ENCODE results near the gene NTM.

Gene NTM

DNA sequence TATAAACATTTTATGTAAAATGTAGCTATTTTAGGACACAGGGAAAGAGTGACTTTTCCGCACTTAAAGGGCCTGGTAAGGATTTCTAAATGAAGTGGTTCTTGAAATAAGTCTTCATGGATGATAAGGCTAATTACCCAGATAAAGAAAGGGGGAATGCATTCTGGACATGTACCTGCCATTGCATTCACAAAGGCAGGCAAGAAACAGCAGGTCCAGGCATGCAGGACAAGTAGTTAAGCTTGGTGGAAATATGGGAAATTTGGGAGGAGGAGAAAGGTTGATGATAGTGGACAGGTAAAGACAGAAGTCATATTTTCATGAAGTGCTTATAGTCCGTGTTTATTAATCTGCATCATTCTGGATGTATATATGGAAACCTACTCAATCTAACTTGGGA is 621.2 kb downstream of the NTM start:
- no peak for DNase-seq

DNA sequence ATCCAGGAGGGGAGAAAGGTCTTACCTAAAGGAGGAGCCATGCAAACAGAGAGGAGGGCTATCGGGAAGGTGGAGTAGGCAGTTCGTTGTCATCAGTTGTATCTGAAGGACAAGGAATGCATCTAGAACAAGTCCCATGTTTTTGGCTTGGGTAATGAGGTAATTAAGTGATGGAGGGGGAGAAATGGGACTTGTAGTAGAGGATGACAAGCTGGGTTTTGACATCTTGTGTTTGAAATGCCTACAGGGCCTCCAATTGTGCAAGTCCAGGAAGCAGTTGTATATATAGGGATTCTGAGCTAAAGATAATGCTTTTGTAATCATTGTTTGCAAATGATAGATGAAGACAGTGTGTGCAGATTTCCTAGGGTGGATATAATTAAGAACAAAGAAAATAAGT is 622.8 kb downstream of the NTM start:
- no peak for DNase-seq

DNA sequence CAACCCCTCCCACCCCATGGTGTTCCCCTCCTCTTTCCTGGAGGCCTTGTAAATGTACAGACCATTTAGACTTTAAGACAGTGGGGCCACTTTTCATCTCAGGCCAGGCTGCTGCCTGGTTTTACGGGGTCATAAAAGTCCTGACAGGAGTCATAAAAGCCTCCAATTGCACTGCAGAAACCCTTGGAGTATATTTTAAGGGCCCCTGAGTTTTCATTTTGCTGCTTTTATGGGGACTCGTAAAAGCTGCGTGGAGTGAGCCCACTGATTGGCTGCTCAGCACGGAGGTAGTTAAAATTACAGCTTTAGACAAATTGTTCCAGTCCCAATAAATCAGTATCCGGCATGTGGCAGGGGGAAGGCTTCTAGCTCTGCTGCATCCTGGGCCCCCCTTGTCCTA is 627.6 kb downstream of the NTM start:
- DNase-seq = no peak

DNA sequence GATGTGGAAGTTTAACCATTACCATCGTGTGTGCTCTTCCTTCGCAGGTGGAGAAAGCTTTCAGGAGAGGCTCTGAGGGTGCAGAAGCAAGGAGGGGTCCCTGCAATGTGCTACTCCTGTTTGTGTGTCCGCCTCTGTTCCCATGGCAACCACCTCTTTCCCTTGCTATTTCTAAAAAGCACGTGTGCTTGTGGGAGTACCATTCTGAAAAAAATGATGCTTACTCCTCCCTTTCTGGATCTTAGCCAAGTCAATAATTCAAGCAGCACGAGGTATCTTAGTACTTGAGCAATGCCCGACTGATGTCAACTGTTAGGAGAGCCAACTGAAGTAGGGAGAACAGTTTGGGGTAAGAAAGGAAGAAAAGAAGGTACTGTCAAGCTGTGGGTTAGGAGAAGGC is 628.7 kb downstream of the NTM start:
- DNase-seq = no peak

DNA sequence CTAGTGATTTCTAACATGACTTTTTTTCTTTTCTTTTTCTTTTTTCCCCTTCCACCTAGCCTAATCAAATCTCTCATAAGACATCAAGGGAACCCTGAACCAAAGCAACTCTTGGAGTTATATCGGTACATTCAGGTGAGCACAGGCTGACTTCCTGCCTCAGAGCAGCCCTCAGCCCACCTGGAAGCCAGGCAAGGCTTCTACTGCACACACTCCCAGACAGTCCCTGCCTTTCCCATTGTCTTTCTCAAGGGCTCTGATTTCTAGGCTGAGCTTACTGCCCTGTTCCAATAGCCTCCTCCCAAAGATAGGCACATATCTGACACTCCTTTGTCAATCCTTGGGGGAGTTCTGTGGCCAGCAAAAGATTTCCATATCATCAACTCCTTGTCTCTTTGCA is 629.5 kb downstream of the NTM start:
- no peak for DNase-seq

DNA sequence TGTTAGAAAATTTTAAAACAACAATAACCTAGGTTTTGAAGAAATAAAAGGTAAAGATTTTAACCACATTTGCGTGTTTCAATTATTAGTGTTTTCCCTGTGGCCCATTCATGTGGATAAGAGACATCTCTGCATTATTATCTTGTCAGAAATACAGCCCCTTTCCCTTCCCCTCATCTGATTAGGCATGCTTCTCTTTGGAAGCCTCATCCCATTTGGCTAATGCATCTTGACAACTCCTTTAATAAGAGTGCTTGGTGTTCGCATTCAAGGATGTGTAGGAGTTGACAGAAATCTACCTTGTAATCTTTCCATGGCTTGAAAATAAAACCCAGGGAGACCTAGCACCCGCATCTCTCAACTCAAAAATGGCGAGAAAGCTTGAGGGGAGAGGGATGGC is 635.5 kb downstream of the NTM start:
- no peak for DNase-seq

DNA sequence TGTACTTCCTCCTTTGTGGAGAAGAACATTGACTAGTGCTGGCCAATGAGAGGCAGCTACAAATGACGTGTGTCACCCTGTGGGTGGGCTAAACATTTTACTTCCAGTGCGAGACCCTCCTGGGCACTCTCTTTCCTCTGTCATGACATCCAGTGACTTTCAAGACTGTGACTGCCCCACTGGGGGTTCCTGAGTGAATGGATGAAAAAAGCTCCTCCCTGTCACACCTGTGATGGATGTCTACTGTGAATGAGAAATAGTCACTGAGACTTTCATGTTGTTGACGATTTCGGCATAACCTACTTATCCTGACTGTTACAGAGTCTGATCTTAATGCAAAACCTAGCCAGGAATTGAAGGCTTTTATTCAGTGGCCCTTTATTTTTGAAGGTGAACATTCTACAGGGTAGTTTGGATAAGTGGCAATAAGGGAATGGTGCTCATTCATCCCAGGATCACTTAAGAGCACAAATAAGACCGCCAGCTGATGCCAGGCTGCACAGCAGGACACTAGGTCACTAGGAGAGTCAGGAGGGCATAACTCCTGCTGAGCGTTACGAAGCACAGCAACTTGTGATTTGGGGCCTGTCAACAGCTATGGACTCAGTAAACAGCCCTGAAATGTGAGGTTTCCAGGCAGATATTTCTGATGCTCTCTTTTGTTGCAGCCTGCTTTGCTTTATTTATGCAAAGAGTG is 636.6 kb downstream of the NTM start:
- no peak for DNase-seq

DNA sequence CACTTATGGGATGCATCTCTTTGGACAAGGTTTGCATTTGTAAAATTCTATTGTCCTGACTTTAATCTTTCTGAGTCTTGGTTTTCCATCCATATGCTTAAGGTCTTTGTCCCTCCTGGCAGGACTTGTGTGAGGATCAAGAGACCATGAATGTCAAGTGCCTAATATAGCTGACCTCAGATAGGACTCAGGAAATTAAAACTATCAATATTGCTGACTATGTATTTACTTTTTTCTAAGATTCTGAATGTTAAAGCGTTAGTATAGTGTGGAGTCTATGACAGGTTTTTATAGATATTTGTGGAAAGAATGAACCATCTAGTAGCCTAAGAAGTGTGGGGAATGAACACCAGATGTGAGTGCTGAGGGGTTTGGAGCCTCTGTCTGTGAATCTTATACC is 637.8 kb downstream of the NTM start:
- no peak for DNase-seq

DNA sequence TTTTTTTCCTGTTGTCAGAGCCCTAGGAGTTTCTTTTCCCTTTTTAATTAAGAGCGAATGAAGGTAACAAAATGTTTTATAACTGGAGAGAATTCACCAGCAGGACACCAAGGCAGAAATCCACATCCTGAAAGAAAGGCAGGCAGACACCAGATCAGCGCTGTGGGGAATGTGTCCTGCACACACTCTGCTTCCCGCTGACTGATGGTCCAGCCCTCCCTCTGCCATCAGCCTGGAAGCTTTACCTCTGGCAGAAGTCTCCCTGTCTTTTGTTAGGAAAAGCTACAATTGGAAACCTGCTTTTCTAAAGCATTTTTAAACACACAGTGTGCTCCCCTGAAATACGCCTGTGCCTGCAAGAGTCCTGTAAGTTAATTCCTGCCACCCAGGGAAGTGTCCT is 638.5 kb downstream of the NTM start:
- no peak for DNase-seq

DNA sequence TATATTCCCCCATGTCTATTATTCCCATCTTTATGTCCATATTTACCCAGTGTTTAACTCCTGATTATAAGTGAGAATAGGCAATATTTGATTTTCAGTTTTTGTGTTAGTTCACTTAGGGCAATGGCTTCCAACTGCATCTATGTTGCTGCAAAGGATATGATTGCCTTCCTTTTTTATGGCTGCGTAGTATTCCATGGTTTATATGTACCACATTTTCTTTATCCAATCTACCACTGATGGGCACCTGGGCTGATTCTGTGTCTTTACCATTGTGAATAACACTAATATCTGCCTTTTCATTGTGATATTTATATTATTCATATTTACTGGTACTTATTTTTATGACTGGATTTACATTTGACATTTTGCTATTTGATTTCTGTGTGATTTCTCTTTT is 649.6 kb downstream of the NTM start:
- DNase-seq = no peak

DNA sequence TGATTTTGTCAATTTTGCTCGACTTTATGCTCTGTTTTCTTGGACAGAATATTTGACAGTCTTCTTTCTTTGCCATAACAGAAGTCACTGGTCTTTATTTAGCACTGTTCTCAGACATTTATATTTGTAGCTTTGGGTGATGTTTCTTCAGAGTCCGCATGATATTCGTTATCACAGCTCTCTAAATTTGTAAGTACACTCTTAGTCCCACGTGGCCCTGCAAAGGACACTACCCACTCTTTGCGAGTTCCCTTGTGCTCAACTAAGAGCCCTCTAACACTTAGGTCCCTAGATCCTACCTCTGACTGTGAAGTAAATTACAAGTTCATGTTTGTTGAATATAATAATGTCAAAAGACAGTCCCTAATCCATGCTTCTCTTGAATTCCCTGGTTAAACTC is 651.9 kb downstream of the NTM start:
- DNase-seq = no peak

DNA sequence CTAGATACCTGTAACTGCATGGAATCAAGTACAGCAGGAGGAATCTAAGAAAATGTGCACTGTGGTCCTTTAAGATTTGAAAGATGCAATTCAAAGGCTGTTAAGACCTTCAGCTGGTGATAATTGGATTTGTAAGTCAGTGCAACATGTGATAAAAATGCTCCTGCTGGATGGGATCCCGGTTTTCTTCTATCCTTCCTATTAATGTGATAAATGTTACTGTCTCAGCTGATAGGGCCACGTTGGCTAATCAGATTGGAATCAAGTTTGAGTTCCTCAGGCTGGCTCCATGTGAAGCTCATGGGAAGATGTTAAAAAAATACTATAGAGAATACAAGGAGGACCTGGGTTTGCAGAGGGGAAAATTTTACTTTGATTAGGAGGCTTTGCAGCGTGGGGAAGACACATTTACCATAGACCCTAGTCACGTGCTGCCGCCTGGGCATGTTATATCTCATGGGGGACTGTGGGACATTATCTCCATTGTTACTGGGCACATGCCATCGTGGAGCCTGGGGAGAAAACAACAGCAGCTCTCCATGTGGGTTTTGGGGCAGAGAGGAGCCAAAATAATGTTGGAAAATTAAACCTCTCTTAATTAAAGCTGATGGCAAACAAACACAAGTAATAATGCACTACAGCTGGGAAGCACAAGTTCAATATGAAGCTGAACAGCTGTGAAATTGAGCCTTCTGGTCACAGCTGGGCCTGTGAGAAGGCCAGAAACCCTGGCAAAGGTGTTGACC is 652.5 kb downstream of the NTM start:
- no peak for DNase-seq

DNA sequence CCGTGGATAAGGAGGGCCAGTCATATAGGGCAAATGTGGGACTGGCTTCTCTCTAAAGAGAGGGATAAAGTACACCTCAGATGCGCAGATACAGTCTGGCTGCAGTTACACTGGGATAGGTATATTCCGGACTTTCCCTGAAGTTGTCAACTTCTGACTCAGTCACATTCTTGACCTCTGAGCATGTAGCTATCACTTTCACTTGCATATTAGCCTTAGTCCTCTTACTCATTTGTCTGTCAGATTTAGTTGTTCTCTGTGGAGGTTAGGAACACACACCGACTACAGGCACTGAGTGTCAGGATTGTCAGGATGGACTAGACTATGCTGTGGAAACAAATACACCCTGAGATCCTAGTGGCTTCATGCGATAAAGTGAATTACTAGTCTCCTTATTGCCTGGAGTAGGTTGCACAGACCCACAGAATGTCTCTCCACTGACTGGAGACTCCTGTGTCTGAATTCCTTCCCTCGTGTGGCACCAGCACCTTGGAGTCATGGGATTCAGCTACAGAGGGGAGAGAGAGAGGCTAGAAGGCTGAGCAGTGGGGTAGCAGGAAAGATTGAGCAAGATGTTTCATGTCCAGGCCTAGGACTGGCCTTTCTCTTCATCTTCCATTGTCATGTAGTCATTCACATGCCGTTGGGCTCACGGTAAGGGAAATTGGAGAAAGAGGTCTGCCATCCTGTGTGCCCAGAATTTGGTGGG is 654.3 kb downstream of the NTM start:
- DNase-seq = no peak

DNA sequence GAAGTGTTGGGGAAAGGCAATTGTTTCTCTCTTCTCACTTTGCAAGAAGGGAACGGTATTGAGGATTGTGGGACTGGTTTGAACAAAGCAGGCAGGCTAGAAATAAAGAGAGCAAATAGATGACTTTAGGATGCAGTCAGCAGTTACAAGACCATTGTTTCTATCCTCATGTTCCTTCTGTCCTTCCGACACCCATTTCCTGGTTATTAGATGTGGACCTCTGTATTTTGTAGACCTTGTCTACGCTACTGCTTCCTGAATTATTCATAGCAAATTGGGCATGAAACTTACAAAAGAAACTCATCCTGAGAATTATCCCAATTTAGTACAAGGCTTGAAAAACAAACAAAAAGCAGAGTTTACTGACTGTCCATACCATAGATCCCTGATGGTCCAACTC is 656.3 kb downstream of the NTM start:
- no peak for DNase-seq

DNA sequence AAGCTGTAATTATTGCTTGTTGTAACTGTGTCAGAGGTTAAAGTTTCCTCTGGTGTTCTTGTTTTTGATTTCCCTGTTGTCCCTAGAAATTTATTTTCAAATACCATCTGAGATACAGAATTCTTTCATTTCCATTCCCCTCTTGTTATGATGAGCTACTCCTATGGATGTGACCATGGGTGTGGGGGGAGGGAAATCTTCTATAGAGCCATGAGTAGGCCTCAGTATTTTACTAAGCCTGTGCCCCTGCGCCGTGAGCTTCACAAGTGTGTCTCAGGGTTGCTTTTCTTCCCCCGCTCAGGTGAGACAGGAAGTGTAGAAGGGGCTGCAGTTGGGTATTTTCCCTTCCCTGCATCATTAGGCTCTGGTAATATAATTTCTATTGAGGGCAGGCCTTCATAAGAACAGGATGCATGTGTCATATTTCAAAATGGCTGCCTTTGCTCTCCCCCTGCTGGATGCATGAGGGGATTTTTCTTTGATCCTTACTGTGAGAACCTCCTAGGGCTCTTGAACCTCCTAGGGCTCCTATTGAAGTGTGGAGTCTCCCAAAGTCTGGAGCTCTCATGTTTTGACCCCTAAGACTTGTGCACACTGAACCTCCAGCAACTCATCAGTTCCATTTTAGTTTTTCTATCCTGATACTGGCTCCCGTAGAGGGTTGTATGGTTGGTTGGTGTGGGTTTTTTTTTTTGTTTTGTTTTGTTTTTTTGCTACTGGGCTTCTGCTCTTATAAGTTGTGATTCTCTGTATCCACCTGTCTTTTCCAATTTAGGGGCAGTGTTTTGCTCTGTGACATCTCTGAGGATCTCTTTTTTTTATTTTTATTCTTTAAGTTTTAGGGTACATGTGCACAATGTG is 658.2 kb downstream of the NTM start:
- no peak for DNase-seq

DNA sequence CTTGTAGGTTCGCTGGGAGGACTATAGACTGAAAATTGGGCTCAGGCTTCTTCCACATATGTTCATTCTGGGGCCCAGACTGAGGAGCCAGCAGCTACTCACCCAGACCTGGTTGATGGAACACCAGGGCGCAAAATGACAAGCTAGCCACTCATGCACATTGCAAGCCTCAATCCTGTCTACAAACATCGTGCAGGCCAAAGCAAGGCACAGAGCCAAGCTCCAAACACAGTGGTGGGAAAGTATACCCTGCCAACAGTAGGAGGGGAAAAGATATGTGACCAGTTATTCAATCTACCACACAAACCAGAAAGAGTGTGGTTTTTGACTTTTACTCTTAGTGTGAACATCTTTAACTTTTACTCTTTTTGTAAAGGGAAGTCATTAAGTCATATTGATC is 660.5 kb downstream of the NTM start:
- no peak for DNase-seq

DNA sequence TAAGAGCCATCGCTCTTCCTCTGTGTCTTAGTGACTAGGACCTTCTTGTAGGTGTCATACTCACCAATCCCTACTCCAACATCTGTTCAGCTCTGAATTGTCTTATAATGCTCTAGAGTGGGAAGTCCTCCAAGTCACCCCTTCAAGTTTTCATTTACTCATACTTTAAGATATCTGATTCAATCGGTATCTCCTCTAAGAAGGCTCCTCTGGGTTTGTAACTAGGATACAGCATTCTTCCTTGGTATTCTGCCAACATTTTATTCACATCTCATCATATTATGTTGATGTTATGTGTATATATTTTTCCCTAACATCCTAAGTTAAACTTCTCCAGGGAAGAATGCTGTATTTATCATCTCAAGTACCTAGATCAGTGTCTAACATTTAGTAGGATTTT is 662.1 kb downstream of the NTM start:
- no peak for DNase-seq

DNA sequence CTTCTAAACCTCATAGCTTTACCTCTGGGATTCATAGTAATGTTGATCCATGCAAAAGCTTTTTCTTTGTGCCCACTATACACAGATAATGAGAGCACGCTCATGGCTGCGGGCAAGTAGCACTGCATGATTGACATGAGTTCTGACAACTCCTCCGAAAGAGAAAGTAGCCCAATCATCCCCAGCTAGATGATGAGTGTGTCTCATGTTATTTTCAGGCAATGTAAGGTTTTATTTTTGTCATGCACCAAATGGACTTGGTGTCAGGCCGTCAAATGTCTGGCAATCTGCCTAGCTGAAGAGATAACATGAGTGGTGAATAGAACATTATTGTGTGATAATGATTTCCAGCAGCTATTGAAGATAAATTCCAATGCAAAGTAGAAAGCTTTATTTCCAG is 662.6 kb downstream of the NTM start:
- DNase-seq = no peak

DNA sequence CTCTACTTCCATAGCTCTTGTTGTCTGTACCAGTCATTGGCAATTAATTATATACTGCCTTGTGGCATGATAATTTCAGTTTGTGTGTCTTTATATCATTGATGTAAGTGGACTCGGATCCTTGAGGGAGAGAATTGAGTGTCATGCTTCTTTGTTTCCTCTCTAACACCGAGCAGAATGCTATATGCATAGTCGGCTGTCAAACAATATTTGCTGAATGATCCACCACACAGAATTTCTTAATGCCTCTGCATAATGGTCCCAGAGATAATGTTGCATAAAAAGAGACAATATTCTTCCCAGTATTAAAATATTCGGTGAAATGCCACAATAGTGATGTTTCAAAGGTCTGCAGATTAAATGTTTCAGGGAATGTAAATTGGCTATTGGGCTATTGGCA is 664.8 kb downstream of the NTM start:
- no peak for DNase-seq

DNA sequence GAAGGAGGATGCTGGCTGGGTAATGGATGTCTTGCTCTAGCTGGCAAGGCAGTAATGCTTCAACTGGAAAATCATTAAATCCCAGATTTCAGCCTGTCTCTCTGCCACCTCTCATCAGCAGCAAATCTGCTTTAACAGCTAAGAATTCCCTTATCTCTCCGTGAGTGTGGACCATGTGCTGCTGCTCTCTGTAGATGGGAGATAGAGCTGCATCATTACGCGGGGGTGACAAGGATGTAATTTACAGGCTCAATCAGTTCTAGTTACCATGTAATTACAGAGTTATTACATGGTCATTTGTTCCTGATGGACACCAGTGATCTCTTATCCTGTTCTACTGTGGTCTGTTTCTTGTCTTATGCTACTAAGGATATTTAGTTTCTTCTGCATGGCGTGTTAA is 665.4 kb downstream of the NTM start:
- DNase-seq = no peak

DNA sequence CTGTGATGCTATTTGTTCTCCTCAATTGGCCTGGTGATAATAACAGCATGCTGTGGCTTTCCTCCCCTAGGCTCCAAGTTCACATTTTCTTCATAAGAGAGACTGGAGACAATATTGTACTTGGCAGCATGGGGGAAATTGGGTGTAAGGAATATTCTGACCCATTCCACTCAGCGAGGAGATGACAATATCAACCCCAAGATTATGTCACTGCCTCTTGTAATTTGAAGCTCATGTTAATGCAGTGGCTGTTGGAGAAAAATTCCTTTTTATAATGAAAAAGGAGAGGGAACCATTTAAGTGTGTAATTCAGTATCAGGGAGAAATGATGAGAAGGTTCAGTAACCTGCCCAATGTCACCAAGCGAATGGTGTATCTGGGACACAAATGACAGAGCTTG is 665.8 kb downstream of the NTM start:
- no peak for DNase-seq

DNA sequence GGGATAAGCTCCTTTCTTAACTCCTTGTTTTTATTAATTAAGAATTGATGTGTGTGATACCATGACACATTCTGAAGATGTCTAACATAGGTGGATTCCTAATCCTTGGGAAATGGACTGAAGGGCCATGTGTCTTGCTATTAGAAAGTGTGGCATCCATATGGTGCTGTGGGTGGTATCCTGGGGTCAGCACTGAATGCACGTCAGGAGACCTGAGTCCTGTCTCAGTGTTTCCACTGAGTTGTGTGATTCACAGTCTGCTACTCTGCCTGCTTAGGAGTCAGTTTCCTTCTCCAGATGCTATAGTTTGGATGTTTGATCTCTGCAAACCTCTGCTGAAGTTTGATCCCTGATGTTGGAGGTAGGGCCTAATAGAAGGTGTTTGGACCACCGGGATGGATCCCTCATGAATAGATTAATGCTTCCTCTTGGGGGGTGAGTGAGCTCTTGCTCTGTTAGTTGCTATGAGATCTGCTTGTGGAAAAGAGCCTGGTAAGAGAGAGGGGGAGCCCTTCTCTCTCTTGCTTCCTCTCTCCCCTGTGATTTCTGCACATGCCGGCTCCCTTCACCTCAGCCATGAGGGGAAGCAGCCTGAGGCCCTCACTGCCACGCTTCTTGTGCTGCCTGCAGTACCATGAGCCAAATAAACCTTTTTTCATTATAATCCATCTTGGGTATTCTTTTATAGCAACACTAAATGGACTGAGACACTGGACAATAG is 666.5 kb downstream of the NTM start:
- DNase-seq = no peak

DNA sequence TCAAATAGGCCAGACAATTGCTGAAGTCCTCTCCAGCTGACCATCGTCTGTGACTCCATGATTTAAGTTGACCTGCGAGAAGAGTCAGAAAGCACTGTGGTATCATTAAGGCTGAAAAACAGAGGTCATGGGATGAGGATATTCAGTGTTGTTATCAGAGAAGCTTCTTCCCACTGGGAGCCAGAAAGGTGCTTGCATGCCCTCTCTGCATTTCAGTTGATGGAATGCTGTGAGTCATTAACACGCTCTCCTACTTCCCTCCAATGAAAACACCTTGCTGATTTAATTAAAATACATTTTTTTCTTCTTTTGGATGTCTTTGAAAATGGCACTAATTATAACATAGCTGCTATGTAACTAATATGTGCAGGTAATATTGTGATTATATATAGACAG is 667.0 kb downstream of the NTM start:
- DNase-seq = no peak
